GM19455 (cell line): ENCODE data around the gene ATOH8.

ENCODE experiments used
- ATAC-seq: cut with Tn5 transposase; IDR thresholded peaks from one replicate; pipeline ENCODE4 v1.9.1; 2021; ENCODE audit not compliant: unreplicated experiment

ATOH8 gene

GRCh38 chr2:85797921-85798320 is 44.1 kb downstream of the ATOH8 start:
- ATAC-seq = no peak

- ATAC-seq = no peak
Observed at GRCh38 chr2:85799215-85799956, 45.6 kb downstream of the ATOH8 start.

- ATAC-seq = no peak
Observed at GRCh38 chr2:85800586-85800985, 46.8 kb downstream of the ATOH8 start.

- no peak for ATAC-seq
Observed at GRCh38 chr2:85801871-85802270, 48.1 kb downstream of the ATOH8 start.

- no peak for ATAC-seq
Observed at GRCh38 chr2:85802354-85803103, 48.7 kb downstream of the ATOH8 start.

GRCh38 chr2:85803704-85804425 is 50.1 kb downstream of the ATOH8 start:
- no peak for ATAC-seq

GRCh38 chr2:85804583-85804982 is 50.8 kb downstream of the ATOH8 start:
- ATAC-seq = no peak

GRCh38 chr2:85806358-85807118 is 52.7 kb downstream of the ATOH8 start:
- ATAC-seq = no peak

GRCh38 chr2:85807756-85808155 is 54.0 kb downstream of the ATOH8 start:
- ATAC-seq = no peak

GRCh38 chr2:85810371-85811179 is 56.8 kb downstream of the ATOH8 start:
- ATAC-seq = no peak

- ATAC-seq = no peak
Observed at GRCh38 chr2:85811180-85812093, 57.6 kb downstream of the ATOH8 start.

- ATAC-seq = no peak
Observed at GRCh38 chr2:85812094-85812735, 58.4 kb downstream of the ATOH8 start.

- no peak for ATAC-seq
Observed at GRCh38 chr2:85813211-85813981, 59.6 kb downstream of the ATOH8 start.

- no peak for ATAC-seq
Observed at GRCh38 chr2:85813982-85814801, 60.4 kb downstream of the ATOH8 start.

- ATAC-seq = no peak
Observed at GRCh38 chr2:85814802-85815550, 61.2 kb downstream of the ATOH8 start.

GRCh38 chr2:85819811-85820510 is 66.2 kb downstream of the ATOH8 start:
- ATAC-seq = no peak
